Measurements from ENCODE around the gene HOXB1.
"Not testable (repeated sequence)": the region's sequence is repeated elsewhere in the genome, so short reads cannot be mapped to it uniquely, and the experiment has no call there.

HOXB1 gene

DNA sequence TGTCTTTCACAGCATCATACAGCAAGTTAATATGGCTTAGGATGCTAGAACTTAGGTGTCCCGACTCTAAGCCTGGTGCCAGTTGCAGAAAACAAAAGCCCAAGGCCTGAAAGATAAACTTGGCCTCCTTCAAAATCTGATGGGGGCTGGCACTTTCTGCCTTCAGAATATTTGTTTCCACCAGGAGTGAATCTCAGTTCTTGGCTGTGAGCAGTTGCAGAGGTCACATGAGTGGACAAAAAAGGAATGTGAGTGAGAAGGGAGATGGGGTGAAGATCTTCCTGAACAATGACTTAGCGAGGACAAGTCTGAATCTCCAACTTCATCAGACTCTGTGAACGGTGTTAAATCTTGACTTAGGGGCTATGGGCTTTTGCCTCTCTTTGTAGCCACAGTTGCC lies 46.6 kb downstream of the HOXB1 start:
- H2AFZ ChIP-seq (ENCODE audit: low read length) = no peak overlapping the region
- H3F3A ChIP-seq (ENCODE audit: insufficient read depth, low read length) = no peaks in the 10 kb centered on the region
- H3K9me2 ChIP-seq (ENCODE audit: low read depth, low read length) = no peaks in the 10 kb centered on the region
- H3K9ac ChIP-seq (ENCODE audit: low read length) = no peak overlapping the region
- H3K4me3 ChIP-seq (ENCODE audit: low read depth, low read length, poor library complexity, severe bottlenecking) = no peak overlapping the region
- no peak overlapping the region for H3K27ac ChIP-seq (ENCODE audit: low read depth, low read length, poor library complexity, severe bottlenecking)
- no peaks in the 10 kb centered on the region for H3K4me1 ChIP-seq (ENCODE audit: insufficient read depth, low read length, severe bottlenecking)
- H3K27me3 ChIP-seq (ENCODE audit: insufficient read depth, low read length) = no peaks in the 10 kb centered on the region
- TF ChIP-seq, protein P1, sequence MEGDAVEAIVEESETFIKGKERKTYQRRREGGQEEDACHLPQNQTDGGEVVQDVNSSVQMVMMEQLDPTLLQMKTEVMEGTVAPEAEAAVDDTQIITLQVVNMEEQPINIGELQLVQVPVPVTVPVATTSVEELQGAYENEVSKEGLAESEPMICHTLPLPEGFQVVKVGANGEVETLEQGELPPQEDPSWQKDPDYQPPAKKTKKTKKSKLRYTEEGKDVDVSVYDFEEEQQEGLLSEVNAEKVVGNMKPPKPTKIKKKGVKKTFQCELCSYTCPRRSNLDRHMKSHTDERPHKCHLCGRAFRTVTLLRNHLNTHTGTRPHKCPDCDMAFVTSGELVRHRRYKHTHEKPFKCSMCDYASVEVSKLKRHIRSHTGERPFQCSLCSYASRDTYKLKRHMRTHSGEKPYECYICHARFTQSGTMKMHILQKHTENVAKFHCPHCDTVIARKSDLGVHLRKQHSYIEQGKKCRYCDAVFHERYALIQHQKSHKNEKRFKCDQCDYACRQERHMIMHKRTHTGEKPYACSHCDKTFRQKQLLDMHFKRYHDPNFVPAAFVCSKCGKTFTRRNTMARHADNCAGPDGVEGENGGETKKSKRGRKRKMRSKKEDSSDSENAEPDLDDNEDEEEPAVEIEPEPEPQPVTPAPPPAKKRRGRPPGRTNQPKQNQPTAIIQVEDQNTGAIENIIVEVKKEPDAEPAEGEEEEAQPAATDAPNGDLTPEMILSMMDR (IDR thresholded peaks at IDR 0.05; ENCODE audit: low read length) = no peak
- TF ChIP-seq EZH2 (IDR thresholded peaks at IDR 0.05; ENCODE audit: borderline replicate concordance, low read length) = no peak
- H3K4me2 ChIP-seq (ENCODE audit: low read length) = no peak overlapping the region
- no peaks in the 10 kb centered on the region for H3K9me3 ChIP-seq (ENCODE audit: low read length)
- no peaks in the 10 kb centered on the region for H3K36me3 ChIP-seq (ENCODE audit: insufficient read depth, low read length)
- no peaks in the 10 kb centered on the region for H4K20me1 ChIP-seq (ENCODE audit: insufficient read depth, low read length)
- no peaks in the 10 kb centered on the region for H3K79me2 ChIP-seq (ENCODE audit: insufficient read depth, low read length)

DNA sequence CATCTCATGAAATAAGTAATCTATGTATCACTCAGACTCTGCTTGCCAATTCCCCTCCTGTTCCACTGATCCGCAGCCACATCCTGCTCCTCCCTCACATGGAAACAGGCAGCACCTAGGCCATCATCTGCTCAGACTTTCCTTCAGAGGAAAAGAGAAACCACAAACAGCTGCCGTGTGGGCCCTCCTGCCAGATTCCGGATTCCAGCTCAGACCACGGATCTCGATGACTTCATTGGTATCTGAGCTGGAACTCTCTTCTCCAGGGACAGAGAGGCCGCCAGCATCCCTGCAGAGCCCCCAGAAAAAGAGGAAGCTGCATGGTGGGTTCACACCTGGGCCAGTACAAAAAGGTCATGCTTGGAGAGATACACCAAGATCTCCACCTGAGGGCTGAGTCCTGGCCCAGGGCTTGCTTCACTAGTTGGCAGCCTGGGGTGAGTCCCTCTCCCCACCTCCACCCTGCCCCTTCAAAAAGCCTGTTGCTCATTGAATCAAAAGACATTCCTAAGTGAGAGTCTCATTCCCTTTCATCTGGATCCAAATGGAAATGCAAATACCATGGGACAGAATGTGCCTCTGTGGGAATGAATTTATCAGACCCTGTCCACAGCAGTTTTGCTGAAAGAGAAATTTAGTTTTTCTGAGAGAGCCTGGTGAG lies 47.2 kb downstream of the HOXB1 start:
- Histone ChIP-seq H3F3A (ENCODE audit: insufficient read depth, low read length) (no peaks in the 10 kb centered on the region), H2AFZ (ENCODE audit: low read length) (no peak overlapping the region), H3K4me3 (ENCODE audit: low read depth, low read length, poor library complexity, severe bottlenecking) (no peak overlapping the region), H3K4me2 (ENCODE audit: low read length) (no peak overlapping the region), H3K9me3 (ENCODE audit: low read length) (no peaks in the 10 kb centered on the region), H3K9ac (ENCODE audit: low read length) (no peak overlapping the region), H3K36me3 (ENCODE audit: insufficient read depth, low read length) (no peaks in the 10 kb centered on the region), H3K27ac (ENCODE audit: low read depth, low read length, poor library complexity, severe bottlenecking) (no peak overlapping the region), H3K9me2 (ENCODE audit: low read depth, low read length) (no peaks in the 10 kb centered on the region), H4K20me1 (ENCODE audit: insufficient read depth, low read length) (no peaks in the 10 kb centered on the region), H3K27me3 (ENCODE audit: insufficient read depth, low read length) (no peaks in the 10 kb centered on the region), H3K79me2 (ENCODE audit: insufficient read depth, low read length) (no peaks in the 10 kb centered on the region), H3K4me1 (ENCODE audit: insufficient read depth, low read length, severe bottlenecking) (no peaks in the 10 kb centered on the region)
- TF ChIP-seq, protein P1 (IDR thresholded peaks at IDR 0.05; ENCODE audit: low read length) = no peak
- TF ChIP-seq EZH2 (IDR thresholded peaks at IDR 0.05; ENCODE audit: borderline replicate concordance, low read length) = no peak

DNA sequence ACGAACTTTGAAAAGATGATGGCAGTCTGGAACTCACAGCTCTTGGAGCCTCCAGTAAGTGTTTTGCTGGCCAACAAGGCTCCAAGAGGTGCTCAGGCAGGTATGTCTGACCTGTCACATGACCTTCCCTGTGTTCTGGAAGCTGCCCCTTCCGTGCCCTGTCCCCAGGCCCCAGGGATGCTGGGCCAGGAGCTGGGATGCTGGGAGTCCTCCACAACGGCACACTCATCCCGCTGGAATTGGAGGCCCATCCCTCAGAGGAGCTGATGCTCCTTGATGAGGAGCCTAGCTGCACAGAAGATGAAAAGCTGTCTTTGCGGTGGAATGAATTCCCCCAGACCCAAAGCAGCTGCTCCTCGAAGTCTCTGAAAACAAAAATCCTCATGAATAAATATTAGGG lies 47.8 kb downstream of the HOXB1 start:
- Histone ChIP-seq H3K4me1 (ENCODE audit: insufficient read depth, low read length, severe bottlenecking) (no peaks in the 10 kb centered on the region), H3K9ac (ENCODE audit: low read length) (no peak overlapping the region), H3K79me2 (ENCODE audit: insufficient read depth, low read length) (no peaks in the 10 kb centered on the region), H3K4me2 (ENCODE audit: low read length) (no peak overlapping the region), H3K27ac (ENCODE audit: low read depth, low read length, poor library complexity, severe bottlenecking) (no peak overlapping the region), H4K20me1 (ENCODE audit: insufficient read depth, low read length) (no peaks in the 10 kb centered on the region), H3K9me3 (ENCODE audit: low read length) (no peaks in the 10 kb centered on the region), H3K36me3 (ENCODE audit: insufficient read depth, low read length) (no peaks in the 10 kb centered on the region), H3K4me3 (ENCODE audit: low read depth, low read length, poor library complexity, severe bottlenecking) (no peak overlapping the region), H3F3A (ENCODE audit: insufficient read depth, low read length) (no peaks in the 10 kb centered on the region), H3K27me3 (ENCODE audit: insufficient read depth, low read length) (no peaks in the 10 kb centered on the region), H2AFZ (ENCODE audit: low read length) (no peak overlapping the region), H3K9me2 (ENCODE audit: low read depth, low read length) (no peaks in the 10 kb centered on the region)
- TF ChIP-seq, protein P1 (IDR thresholded peaks at IDR 0.05; ENCODE audit: low read length) = no peak
- TF ChIP-seq EZH2 (IDR thresholded peaks at IDR 0.05; ENCODE audit: borderline replicate concordance, low read length) = no peak

DNA sequence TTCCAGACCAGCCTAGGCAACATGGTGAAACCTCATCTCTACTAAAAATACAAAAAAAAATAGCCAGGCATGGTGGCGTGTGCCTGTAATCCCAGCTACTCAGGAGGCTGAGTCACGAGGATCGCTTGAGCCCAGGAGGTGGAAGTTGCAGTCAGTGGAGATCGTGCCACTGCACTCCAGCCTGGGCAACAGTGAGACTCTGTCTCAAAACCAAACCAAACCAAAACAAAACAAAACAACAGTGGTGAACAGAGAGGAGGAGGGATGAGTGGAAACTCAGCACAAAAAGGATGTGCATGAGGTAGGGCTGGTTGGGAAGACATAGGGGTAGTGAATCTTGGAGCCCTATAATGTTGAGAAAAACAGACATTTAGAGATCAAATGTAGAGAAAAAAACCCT lies 48.5 kb downstream of the HOXB1 start:
- H3K9ac ChIP-seq (ENCODE audit: low read length); H3K27me3 ChIP-seq (ENCODE audit: insufficient read depth, low read length); H3K27ac ChIP-seq (ENCODE audit: low read depth, low read length, poor library complexity, severe bottlenecking); H3K9me3 ChIP-seq (ENCODE audit: low read length); H4K20me1 ChIP-seq (ENCODE audit: insufficient read depth, low read length); H3K4me2 ChIP-seq (ENCODE audit: low read length); H2AFZ ChIP-seq (ENCODE audit: low read length); H3K4me3 ChIP-seq (ENCODE audit: low read depth, low read length, poor library complexity, severe bottlenecking); H3F3A ChIP-seq (ENCODE audit: insufficient read depth, low read length); H3K79me2 ChIP-seq (ENCODE audit: insufficient read depth, low read length); H3K36me3 ChIP-seq (ENCODE audit: insufficient read depth, low read length); H3K4me1 ChIP-seq (ENCODE audit: insufficient read depth, low read length, severe bottlenecking); H3K9me2 ChIP-seq (ENCODE audit: low read depth, low read length): not testable (repeated sequence)
